Sigmoid colon (tissue), 7 donors: ENCODE results near the gene NCKAP5. TPM values are rescaled to one million over a fixed set of nuclear protein-coding genes. Genes with fewer than 3 reads are reported as not detected.

Source experiments
- DNase-seq: peaks from one replicate; pipeline ENCODE4 v3.0.0-alpha.2; 2019
- H3K27ac ChIP-seq, 4 donors: fragments of 200-600 bp; sonication (generic); one replicate each; pipeline ENCODE4 v1.5.1; 2016 to 2019; ENCODE audit warnings: mild to moderate bottlenecking in 1 of 4
- H3K27me3 ChIP-seq, 3 donors: fragments of 200-600 bp; sonication (generic); one replicate each; pipeline ENCODE4 v1.5.1; 2019; ENCODE audit warnings: mild to moderate bottlenecking in 1 of 3
- H3K36me3 ChIP-seq, 4 donors: fragments of 200-600 bp; sonication (generic); one replicate each; pipeline ENCODE4 v1.5.1; 2016 to 2019
- H3K4me1 ChIP-seq, 4 donors: fragments of 200-600 bp; sonication (generic); one replicate each; pipeline ENCODE4 v1.5.1; 2017 to 2019
- H3K4me3 ChIP-seq, 4 donors: fragments of 200-600 bp; sonication (generic); one replicate each; pipeline ENCODE4 v1.5.1; 2017 to 2019; ENCODE audit warnings: mild to moderate bottlenecking in 2 of 4, moderate library complexity in 1 of 4
- H3K9me3 ChIP-seq, 4 donors: fragments of 200-600 bp in 3 of 4; sonication (generic) in 3 of 4; one replicate each; pipeline versions ENCODE4 v1.5.1 to v1.6.1; 2013 to 2019
- EP300 ChIP-seq, 4 donors: sonication (generic); formaldehyde crosslinking; IDR thresholded peaks; one replicate each; pipeline ENCODE4 v1.6.1; 2017; ENCODE audit warnings: antibody characterized with exemption in 4 of 4
- POLR2A ChIP-seq, 2 donors: fragments of 450-650 bp; IDR thresholded peaks; one replicate each; pipeline ENCODE4 v1.6.1; 2016; ENCODE audit warnings: antibody characterized with exemption in 2 of 2, mild to moderate bottlenecking in 2 of 2, moderate library complexity in 2 of 2
- POLR2AphosphoS5 ChIP-seq, 4 donors: sonication (generic); formaldehyde crosslinking; IDR thresholded peaks; one replicate each; pipeline ENCODE4 v1.6.1; 2017; ENCODE audit warnings: antibody characterized with exemption in 4 of 4
- WGBS, 2 donors: extraction: QIAGEN DNeasy Blood & Tissue Kit; methylation state at CpG; one replicate each; pipeline ENCODE4 v1.1.7; 2013; 5-methylcytosine and 5-hydroxymethylcytosine counted together
- intact Hi-C: fragments of 100-400 bp; cut with DNase I; formaldehyde crosslinking; loops from one replicate; pipeline ENCODE4 v1.15.1; 2023
- polyA plus RNA-seq, 3 donors: library from polyadenylated mRNA; stranded (reverse); fragments of 200-250 nt; gene quantifications; one replicate each; pipeline ENCODE4 v1.2.3, GENCODE V29; 2013
- total RNA-seq, 4 donors: library from RNA; depleted of rRNA; stranded (reverse); fragments of >200 nt; gene quantifications; one replicate each; pipeline ENCODE4 v1.1.0, GENCODE V29; 2016
- TF ChIP-seq, protein P1 (sequence below), 4 experiments: fragments of 450-650 bp in 3 of 4; fragments of 200-600 bp in 1 of 4; IDR thresholded peaks; one replicate each; pipeline ENCODE4 v1.5.1; 2016 to 2019; ENCODE audit warnings: antibody characterized with exemption in 4 of 4, mild to moderate bottlenecking in 3 of 4, moderate library complexity in 2 of 4
- donor health status: healthy with polysubstance abuse.
- donor health status: Bipolar disorder and iron deficiency.
- donor health status: healthy.

The NCKAP5 gene
- total and polyA plus RNA-seq, 7 donors = under 0.01 to 3.7 (median 0.60) TPM

DNA sequence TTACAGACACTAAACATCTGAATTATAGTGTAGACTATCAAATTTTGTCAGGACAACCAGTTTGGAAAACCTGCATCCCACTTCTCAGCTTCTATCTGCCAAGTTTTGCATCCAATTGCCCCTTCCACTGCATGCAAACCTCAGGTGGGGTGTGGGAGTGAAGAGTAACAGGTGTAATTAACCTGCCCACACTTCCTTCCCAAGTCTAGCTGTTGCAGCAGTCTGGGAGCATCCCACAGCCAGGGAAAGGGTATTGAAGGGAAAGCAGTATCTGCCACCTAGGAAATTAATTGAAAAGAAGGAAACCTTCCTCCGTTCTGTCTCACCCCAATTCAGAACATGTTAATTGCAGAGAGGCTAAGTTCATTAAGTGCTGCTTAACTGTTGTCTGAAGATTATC lies 189.9 kb downstream of the NCKAP5 start:
- DNase-seq = no peak
- 46 to 93% methylated on average over 1 of the region's 1 CpG for WGBS, 2 donors
- Histone ChIP-seq H3K9me3 (no peaks in the 10 kb centered on the region), H3K4me3 (no peak overlapping the region), H3K36me3 (no peaks in the 10 kb centered on the region), H3K27ac (no peak overlapping the region), H3K4me1 (peaks cover 0 to 7% (median 3%) of the 10 kb centered on the region in 4 donors), H3K27me3 (no peaks in the 10 kb centered on the region)
- no peak for TF ChIP-seq POLR2AphosphoS5 (IDR thresholded peaks at IDR 0.05)
- TF ChIP-seq, protein P1, sequence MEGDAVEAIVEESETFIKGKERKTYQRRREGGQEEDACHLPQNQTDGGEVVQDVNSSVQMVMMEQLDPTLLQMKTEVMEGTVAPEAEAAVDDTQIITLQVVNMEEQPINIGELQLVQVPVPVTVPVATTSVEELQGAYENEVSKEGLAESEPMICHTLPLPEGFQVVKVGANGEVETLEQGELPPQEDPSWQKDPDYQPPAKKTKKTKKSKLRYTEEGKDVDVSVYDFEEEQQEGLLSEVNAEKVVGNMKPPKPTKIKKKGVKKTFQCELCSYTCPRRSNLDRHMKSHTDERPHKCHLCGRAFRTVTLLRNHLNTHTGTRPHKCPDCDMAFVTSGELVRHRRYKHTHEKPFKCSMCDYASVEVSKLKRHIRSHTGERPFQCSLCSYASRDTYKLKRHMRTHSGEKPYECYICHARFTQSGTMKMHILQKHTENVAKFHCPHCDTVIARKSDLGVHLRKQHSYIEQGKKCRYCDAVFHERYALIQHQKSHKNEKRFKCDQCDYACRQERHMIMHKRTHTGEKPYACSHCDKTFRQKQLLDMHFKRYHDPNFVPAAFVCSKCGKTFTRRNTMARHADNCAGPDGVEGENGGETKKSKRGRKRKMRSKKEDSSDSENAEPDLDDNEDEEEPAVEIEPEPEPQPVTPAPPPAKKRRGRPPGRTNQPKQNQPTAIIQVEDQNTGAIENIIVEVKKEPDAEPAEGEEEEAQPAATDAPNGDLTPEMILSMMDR (IDR thresholded peaks at IDR 0.05) = no peak
- TF ChIP-seq EP300 (IDR thresholded peaks at IDR 0.05) = no peak
- TF ChIP-seq POLR2A (IDR thresholded peaks at IDR 0.05) = no peak
- intact Hi-C loops = no loop called here

DNA sequence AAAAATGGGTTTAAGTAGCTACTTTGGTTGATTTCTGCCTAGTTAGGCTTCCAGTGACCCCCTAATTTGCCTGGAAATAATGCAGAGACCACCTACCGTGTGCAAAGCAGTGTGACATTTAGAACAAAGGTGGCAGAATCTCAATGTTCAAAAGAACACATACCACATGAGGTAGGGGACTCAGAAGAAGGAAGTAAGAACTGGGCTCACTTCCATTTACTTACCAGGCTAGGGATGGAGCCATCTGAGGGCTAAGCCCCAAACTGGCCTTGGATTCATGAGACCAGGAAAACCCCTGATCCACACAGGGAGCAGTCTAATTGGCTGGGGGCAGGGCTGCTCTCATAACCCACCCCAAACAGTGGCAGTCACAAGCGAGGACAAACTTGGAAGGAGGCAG lies 190.7 kb downstream of the NCKAP5 start:
- Histone ChIP-seq H3K4me3 (no peak overlapping the region), H3K36me3 (no peaks in the 10 kb centered on the region), H3K9me3 (no peaks in the 10 kb centered on the region), H3K27ac (no peak overlapping the region), H3K27me3 (no peaks in the 10 kb centered on the region), H3K4me1 (peaks cover 0 to 7% (median 3%) of the 10 kb centered on the region in 4 donors)
- 60 to 87% methylated on average over 2 of the region's 2 CpGs for WGBS, 2 donors
- no peak for DNase-seq
- intact Hi-C loops = no loop called here
- no peak for TF ChIP-seq POLR2AphosphoS5 (IDR thresholded peaks at IDR 0.05)
- no peak for TF ChIP-seq EP300 (IDR thresholded peaks at IDR 0.05)
- TF ChIP-seq POLR2A (IDR thresholded peaks at IDR 0.05) = no peak
- TF ChIP-seq, protein P1 (IDR thresholded peaks at IDR 0.05) = no peak

DNA sequence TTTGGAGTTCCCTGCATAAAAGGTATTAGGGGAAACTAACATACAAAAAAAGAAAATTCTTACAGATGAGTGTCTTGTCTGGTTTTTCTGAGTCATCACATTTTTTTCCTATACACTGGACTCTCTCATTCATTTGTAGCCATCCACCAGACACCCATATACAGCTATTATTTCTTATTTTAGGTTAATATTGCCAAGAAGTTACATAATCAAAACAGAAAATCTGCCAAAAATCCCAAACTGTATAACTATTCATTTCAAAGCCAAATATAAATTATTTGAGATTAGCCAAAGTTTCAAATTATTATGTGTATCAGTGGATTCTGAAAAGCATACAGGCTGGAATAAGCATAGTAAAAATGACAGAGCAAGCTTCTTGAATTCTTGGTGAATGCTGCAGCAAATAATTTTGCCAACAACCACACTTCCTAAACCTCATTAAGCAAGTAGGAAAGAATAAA lies 191.2 kb downstream of the NCKAP5 start:
- DNase-seq = no peak
- peaks cover 0 to 7% (median 3%) of the 10 kb centered on the region in 4 donors for H3K4me1 ChIP-seq
- H3K4me3 ChIP-seq = no peak overlapping the region
- H3K9me3 ChIP-seq = no peaks in the 10 kb centered on the region
- intact Hi-C loops = no loop called here
- H3K27me3 ChIP-seq = no peaks in the 10 kb centered on the region
- H3K36me3 ChIP-seq = no peaks in the 10 kb centered on the region
- TF ChIP-seq, protein P1 (IDR thresholded peaks at IDR 0.05) = no peak
- TF ChIP-seq POLR2AphosphoS5 (IDR thresholded peaks at IDR 0.05) (no peak), EP300 (IDR thresholded peaks at IDR 0.05) (no peak), POLR2A (IDR thresholded peaks at IDR 0.05) (no peak)
- no peak overlapping the region for H3K27ac ChIP-seq

DNA sequence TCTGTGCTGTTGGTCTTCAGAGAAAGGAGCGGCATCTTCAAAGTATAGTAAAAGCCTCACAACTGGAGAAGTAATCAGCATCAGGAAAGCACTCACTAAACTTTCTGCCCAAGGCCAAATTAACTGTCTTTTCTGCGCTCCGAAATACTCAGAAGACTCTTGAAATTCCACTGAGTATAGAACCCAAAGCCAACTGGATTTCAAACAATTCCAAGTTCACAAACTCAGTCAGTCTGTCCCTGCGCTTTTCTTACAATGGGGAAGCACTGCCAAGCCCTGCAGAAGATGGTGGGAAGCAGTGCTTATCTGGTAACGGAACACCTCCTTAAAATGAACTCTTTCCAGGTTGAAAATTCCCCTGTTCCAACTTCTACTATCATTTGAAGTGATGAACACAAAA lies 193.5 kb downstream of the NCKAP5 start:
- no peak overlapping the region for H3K27ac ChIP-seq
- H3K9me3 ChIP-seq = no peaks in the 10 kb centered on the region
- intact Hi-C loops = no loop called here
- H3K4me1 ChIP-seq = peaks cover 0 to 7% (median 3%) of the 10 kb centered on the region in 4 donors
- H3K36me3 ChIP-seq = no peaks in the 10 kb centered on the region
- no peak for TF ChIP-seq POLR2A (IDR thresholded peaks at IDR 0.05)
- no peak for TF ChIP-seq POLR2AphosphoS5 (IDR thresholded peaks at IDR 0.05)
- TF ChIP-seq, protein P1 (IDR thresholded peaks at IDR 0.05) = no peak
- no peak for TF ChIP-seq EP300 (IDR thresholded peaks at IDR 0.05)
- H3K27me3 ChIP-seq = no peaks in the 10 kb centered on the region
- DNase-seq = no peak
- 92 to 95% methylated on average over 5 of the region's 5 CpGs for WGBS, 2 donors
- no peak overlapping the region for H3K4me3 ChIP-seq

DNA sequence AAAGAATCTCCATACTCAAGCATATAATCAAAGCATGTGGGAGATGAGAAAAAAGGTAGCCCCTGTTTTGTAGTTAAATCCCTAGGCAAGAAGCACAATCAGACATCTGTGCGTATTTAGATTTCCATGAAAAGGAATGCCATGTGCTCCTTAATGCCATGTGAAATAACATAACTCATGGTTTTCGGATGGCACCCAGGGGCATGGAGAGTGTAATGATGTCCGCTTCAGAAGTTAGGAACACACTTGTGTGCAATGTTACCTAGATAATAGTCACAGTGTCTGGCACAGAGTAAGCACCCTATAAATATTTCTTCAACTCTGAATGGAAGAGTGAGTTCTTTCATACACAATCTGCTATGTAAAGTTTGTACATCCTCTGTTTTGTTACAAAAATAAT lies 197.0 kb downstream of the NCKAP5 start:
- Histone ChIP-seq H3K36me3 (no peaks in the 10 kb centered on the region), H3K27ac (no peak overlapping the region), H3K9me3 (no peaks in the 10 kb centered on the region), H3K27me3 (no peaks in the 10 kb centered on the region), H3K4me3 (no peak overlapping the region), H3K4me1 (no peaks in the 10 kb centered on the region)
- TF ChIP-seq POLR2AphosphoS5 (IDR thresholded peaks at IDR 0.05) = no peak
- TF ChIP-seq, protein P1 (IDR thresholded peaks at IDR 0.05) = no peak
- intact Hi-C loops = no loop called here
- 93 to 95% methylated on average over 3 of the region's 3 CpGs for WGBS, 2 donors
- no peak for DNase-seq
